GM19395 (cell line): ENCODE results near the gene DCAF7.

ENCODE experiments used
- ATAC-seq: cut with Tn5 transposase; IDR thresholded peaks from one replicate; pipeline ENCODE4 v1.9.1; 2021; ENCODE audit warnings: mild to moderate bottlenecking, moderate library complexity; ENCODE audit not compliant: unreplicated experiment

DCAF7 gene, protein sequence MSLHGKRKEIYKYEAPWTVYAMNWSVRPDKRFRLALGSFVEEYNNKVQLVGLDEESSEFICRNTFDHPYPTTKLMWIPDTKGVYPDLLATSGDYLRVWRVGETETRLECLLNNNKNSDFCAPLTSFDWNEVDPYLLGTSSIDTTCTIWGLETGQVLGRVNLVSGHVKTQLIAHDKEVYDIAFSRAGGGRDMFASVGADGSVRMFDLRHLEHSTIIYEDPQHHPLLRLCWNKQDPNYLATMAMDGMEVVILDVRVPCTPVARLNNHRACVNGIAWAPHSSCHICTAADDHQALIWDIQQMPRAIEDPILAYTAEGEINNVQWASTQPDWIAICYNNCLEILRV

DNA sequence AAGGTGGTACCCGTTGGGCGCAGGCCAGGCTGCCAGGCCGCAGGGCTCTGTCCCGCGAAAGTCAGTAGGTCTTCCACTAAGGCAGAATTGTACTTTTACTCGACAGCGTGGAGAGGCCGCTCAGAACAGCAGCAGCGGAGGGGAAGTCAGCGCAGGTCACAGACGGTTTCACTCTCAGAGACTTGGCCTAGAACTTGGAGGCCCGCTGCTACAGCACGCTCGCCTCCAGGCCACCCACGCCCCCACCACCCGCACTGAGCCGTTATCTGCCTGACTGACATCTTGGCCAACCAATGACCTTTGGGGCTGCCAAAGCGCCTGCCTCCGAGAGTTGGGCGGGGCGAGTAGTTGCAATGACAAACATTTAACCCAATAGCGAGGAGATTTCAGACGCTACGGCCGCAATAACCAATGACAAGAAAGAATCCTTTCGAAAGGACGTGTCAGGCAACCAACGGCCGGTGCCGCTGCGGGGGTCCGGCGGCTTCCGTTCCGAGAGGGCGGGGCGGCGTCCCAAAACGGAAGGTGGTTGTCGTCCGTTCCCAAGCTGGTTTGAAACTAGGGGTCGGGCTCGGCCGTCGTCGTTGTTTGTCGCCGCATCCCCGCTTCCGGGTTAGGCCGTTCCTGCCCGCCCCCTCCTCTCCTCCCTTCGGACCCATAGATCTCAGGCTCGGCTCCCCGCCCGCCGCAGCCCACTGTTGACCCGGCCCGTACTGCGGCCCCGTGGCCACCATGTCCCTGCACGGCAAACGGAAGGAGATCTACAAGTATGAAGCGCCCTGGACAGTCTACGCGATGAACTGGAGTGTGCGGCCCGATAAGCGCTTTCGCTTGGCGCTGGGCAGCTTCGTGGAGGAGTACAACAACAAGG is at the start of gene DCAF7:
TSS of gene DCAF7 (plus strand) at position 532 of the 871 bp plus-strand sequence. CDS start at position 733, 201 bp downstream.
- peak; percentile 95 for ATAC-seq

DNA sequence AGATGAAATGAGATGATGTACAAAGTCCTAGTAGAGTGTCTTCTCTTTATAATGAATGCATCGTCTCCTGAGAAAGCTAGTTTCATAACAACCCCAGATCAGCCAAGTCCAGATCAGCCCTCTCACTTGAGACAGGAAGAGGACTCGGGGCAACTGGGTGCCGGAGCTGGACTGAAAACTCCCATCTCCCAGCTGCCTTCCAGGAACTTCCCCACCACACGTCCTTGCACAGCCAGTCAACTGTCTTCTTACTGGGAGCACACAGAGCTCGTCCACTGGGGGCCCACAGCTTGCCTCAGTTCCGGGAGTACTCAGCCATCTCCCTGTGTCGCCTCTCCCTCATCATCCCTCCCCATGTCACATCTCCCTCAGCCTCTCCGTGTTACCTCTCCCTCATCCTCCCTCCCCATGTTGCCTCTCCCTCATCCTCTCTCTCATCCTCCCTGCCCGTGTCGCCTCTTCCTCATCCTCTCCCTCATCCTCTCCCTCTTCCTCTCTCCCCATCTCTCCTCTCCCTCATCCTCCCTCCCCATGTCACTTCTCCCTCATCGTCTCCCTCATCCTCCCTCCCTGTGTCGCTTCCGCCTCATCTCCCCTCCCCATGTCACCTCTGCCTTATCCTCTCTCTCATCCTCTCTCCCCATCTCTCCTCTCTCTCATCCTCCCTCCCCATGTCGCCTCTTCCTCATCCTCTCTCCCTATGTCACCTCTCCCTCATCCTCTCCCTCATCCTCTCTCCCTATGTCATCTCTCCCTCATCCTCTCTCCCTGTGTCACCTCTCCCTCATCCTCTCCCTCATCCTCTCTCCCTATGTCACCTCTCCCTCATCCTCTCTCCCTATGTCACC is 49.5 kb upstream of the DCAF7 start:
- ATAC-seq = no peak

DNA sequence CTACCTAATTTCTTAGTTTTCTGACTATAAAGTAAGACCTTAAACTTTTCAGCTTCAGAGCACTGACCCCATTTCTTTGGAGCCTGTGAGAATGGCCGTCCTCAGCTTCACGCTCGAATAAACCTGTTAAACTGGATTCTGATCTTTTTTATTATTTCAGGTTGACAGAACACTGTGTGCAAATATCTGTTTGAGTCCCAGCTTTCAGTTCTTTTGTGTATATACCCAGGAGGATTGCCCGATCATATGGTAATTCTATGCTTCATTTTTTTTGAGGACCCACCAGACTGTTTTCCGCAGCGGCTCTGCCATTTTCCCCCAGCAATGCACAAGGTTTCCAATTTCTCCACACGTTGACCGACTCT is 47.0 kb upstream of the DCAF7 start:
- ATAC-seq = no peak

DNA sequence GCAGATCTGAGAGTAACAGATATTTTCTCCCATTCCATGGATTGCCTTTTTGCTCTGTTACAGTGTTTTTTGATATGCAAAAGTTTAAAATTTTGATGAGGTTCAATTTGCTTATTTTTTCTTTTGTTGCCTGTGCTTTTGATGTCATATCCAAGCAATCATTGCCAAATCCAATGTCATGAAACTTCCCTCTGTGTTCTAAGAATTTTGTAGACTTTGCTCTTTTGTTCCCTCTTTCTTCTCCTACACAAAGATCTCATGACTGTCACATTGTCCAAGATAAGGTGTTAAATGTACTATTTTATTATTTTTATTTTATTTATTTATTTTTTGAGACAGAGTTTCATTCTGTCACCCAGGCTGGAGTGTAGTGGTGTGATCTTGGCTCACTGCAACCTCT is 46.0 kb upstream of the DCAF7 start:
- no peak for ATAC-seq

DNA sequence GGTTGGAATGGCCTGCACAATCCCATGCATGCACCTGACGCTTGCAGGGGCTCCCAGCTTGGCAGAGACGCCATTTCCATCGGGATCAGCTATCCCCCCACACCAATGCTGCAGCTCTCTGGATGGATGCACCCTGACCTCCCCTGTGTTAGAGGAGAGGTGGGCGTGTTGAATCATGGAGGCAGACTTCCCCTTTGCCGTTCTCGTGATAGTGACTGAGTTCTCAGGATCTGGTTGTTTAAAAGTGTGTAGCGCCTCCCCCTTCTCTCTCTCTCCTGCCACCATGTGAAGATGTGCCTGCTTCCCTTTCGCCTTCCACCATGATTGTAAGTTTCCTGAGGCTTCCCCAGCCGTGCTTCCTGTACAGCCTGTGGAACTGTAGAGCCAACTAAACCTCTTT is 44.9 kb upstream of the DCAF7 start:
- ATAC-seq = no peak

DNA sequence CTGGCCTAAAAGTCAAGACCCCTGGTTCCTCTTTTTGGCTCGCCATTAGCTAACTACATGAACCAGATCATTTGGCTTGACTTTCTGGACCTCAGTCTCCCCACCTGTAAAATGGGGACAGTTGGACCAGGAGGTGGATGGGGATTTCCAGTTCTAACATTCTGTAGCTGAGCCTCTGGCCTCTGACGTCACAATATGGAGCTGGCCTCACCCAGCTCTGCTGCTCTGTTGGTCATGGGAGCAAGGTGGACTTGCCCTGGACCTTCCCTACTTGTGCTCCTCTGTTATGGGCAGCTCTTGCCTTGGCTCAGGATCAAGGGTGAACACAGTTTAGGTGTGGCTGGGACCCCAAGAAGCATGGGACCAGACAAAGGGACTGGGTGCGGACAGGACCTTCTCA is 43.6 kb upstream of the DCAF7 start:
- no peak for ATAC-seq

DNA sequence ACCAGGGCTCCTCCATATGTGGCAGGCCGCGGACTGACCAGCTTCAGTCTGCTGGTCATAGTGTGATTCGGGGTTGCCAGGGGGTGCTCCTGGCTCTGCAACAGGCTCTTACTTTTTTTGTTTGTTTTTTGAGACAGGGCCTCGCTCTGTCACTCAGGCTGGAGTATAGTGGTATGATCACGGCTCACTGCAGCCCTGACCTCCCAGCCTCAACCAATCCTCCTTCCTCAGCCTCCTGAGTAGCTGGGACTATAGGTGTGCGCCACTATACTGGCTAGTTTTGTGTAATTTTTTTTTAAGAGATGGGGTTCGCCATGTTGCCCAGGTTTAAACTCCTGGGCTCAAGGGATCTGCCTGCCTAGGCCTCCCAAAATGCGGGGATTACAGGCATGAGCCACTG is 38.9 kb upstream of the DCAF7 start:
- ATAC-seq = no peak

DNA sequence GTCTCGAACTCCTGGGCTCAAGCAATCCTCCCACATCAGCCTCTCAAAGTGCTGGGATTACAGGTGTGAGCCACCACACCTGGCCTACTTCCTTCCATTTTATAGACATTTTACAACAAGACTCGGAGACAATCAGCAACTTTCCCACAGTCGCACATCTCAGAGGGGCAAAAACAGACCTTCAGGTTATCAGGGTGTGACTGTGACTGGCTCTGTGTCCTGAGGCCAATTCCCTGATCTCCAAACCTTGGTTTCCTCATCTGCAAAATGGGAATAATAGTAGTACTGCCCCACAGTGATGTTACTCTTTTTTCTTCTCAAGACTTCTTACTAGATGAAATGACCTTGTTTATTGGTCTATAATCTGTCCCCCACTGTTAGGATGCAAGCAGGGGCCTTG is 37.9 kb upstream of the DCAF7 start:
- no peak for ATAC-seq

DNA sequence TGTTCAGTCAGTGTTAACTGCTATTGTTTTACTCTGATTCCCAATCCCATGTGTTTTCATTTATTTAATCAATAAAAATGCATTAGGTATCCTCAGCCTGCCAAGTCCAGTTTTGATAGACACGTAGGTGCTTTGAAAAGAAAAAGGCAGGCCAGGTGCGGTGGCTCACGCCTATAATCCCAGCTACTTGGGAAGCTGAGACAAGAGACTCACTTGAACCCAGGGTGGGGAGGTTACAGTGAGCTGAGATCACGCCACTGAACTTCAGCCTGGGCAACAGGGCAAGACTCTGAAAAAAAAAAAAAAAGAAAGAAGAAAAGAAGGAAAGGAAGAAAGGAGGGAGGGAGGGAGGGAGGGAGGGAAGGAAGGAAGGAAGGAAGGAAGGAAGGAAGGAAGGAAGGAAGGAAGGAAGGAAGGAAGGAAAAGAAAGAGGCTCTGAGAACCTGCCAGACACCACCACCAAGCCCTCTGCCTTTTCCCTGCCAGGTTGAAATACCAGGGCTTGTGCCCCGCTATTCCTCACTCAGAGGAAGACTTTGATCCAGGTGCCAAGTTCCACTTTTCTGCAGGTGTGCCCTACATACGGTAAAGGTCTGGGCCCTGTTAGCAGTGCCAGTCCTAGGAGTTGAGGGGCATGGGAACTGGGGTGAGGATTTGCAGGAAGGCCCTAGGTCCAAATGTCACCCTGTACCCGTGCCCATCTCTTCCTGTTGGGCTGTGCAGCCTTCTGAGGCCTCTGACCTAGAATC is 37.2 kb upstream of the DCAF7 start:
- no peak for ATAC-seq

DNA sequence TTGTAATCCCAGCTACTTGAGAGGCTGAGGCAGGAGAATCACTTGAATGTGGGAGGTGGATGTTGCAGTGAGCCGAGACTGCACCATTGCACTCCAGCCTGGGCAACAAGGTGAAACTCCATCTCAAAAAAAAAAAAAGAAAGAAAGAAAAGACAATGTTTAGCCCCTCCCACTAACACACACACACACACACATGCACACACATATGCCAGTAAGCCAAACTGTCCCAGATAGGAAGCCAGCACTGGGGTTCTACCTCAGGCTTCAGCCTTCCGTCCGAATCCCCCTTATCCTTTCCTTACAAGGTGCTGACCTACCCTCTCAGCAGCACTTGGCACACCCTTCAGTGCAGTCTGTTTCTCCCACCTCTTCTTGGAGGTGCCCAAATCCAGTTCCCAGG is 35.8 kb upstream of the DCAF7 start:
- no peak for ATAC-seq

DNA sequence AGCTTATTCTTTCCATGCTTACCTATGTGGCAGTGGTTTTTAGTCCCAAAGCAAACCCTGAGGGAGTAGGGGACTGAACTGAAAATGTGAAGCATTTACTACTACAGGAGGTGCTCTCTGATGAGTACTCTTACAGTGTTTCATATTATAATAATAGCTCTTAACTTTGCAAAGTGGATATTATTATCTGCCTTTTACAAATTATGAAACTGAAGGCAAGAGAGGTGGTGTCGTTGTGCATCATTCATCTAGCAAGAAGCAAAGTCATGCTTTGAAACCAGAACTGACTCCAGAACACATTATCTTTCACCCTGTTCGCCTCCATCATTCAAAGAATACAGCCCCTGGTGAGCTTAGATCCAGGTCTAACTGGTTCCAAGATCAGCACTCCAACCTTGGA is 35.3 kb upstream of the DCAF7 start:
- no peak for ATAC-seq

DNA sequence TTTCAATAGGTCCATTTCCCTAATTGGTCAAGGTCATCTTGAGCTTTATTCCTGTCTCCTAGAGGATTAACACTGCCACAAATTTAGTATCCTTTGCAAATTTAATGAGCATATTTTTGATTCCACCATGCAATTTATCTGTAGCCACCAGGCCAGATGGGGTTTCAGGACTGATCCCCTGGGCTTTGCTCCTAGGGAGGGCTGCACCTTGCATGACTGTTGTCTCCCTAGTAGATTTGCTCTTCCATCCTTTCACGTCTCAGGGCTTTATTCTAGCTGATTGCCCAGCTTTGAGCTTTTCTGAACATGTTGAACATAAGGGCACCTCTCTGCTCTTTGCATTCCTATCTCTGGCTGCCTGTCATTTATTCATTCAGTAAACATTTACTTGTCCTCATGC is 34.9 kb upstream of the DCAF7 start:
- no peak for ATAC-seq

DNA sequence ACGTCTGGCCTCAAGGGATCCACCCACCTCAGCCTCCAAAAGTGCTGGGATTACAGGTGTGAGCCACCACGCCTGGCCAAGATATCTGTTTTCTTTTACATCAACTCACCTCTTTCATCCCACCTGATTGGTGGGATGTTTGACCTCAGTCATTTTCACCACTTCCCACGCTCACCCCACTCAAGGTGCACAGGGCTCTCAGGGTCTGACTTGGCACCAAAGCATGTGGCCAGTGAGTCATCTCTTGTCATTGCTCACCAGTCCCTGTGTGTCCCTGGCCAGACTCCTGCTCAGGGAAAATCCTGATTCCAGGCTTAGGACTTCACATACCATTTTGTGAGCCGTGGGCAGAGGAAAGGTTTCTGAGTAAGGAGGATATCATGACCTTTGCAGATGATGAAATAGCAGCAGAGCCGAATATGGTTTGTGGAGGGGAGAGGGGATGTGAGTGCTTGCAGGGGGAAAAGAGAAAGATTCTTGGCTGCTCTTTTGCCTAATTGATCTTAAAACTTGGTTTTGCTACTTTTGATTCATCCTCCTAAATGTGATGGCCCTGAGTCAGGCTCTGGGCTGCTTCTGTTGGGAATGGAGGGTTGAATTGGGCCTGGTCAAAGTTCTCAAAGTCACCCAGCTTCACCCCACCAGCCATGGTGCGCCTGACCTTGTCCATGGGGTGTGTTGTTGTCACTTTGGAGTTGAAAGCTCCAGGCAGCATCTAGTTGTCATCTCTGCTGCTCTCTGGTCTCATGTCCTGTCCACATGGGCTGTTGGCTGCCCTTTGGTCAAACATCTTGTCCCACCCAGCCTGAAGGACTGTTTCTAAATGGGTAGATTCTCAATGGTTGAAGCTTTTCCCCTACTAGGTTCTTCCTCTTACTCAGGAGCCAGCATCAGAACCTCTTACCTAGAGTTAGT is 33.1 kb upstream of the DCAF7 start:
- no peak for ATAC-seq

DNA sequence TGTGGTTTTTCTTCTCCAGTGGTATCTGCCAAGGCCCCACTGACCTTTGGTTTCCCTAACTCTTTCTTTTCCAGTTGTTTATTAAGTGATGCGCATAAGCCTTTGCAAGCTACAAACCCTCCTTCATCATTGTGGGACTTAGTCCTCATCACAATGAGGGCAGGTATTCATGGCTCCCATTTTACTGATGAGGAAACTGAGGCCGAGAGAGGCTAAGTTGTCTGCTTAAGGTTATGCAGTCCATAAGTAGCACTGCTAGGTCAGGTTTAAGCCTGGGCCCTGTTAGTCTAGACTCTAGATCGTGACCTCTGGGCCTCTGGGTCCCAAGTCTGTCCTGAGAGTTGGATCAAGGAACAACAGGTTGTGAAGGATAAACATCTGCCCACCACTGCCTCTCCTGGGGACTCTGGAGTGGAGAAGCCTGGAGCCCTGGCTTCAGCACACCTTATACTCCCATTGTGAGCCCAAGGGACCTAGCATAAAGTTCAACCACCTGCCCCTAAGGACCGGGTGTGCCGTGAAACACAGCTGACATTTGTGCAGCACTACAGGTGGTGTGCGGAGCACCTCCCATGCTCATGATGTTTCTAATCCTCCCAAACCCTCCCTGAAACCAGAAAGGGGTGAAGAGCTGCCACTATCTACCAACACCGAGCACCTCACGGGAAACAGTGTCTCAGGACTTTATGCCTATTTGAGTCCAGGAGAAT is 32.3 kb upstream of the DCAF7 start:
- no peak for ATAC-seq

DNA sequence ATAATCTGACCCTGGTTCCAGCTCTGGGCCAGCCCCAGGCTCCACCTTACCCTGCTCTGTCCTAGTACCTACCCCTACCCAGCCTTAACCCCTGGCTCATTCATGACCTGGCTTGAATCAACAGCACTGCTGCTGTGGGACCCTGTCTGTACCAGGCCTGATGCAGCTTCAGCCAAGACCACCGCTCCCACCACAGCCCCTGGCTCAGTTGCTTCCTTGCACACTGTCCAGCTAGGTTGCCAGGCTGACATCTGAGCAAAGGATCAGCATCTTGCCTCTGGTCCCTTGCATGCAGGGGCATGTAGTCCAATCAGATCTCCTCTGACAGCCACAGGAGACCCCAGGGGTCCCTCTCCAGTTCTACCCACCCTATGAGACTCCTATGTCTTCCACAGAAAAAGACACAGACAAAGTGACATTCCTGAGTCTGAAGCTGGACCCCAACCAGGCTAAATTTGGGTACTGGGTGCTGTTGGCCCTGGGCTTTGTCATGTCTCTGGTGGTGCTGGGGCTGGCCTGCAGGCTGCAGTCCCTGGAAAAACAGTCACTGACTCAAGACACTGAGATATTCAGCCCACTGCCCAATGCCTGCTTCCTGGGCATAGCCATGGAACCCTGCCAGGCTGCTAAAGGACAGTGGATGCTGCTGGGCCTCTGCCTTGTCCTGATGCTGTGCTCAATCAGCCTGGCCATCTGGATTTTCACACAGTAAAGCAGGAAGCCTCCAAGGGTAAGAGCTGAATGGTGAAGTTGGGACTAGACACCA is 31.0 kb upstream of the DCAF7 start:
- ATAC-seq = no peak

DNA sequence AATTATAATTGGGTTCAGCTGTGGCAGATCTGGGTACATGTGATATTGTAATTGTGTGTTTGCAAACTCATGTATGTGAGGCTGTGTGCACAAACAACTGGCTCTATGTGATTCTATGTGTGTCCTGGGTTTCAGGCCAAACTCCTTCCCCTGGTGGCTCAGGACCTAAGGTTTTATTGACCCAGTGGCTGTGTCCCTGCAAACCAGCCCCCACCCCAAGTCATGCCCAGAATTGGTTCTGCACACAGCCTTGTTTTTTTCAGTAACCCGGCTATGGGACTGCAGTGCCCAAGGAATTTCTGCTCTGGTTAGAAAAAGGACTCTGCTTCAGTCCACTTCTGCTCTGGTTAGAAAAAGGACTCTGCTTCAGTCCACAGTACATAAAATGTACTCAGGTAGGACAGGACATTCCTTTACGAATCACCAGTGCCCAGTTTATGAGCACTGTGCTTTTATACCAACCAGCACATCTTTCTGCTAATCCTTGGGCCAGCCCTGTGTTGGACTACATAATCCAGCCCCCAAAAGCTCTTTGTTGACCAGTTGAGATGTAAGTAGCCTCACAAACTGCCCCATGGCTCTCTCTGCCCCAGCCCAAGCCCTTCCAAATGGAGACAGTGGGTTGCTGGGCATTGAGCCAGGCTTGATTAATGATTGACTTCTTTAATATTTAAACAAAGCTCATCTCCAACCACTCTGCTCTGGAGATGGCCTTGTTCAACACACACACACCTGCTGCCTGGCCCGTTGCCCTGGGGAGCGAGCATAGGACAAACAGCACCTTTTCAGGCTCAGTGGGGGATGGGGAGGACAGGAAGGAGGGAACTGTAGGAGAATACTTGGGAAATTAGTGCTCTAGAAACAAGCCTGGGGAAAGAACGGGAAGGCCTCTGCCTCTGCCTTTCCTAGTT is 30.1 kb upstream of the DCAF7 start:
- ATAC-seq = no peak

DNA sequence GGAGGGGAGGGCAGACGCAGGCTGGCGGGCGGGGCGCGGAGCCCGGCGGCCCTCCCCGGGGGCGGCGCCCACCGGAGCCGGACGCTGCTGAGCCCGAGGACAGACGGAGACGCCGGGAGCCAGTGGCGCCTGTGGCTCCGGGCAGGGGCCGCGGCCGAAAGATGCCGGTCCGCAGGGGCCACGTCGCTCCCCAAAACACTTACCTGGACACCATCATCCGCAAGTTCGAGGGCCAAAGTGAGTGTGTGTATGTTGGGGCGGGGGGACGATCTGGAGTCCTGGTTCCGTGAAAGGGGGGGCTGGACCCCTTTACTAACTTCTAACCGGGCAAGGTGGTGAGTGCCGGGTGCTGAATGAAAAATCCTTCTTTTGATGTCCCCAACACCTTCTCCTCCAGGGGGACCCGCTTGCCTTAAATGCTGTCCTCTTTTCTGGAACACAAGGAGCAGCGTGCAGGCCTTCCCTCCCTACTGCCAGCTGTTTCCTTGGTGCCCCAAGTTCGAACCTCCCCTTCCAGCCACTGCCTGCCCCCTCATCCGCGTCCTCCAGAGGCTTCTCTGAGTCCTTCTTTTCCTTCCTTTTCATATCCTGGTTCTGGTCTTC is 26.9 kb upstream of the DCAF7 start, which contains the start of gene KCNH6:
TSS of gene KCNH6 (plus strand) at position 106 of the 603 bp plus-strand sequence. CDS start at position 162, 56 bp downstream.
- no peak for ATAC-seq
